AG04450 (cell line): ENCODE data around the gene GPS1. TPM values are rescaled to one million over a fixed set of nuclear protein-coding genes. Genes with fewer than 3 reads are reported as not detected.

ENCODE experiments used
- CTCF ChIA-PET: fragments of 300-600, 350-600 bp; formaldehyde crosslinking; extraction: SDS; loops from one replicate; lab custom pipeline; 2022; ENCODE audit warnings: antibody characterized with exemption, inconsistent platforms; lab: Charles Lee
- POLR2A ChIA-PET: fragments of 350-600 bp; formaldehyde crosslinking; extraction: SDS; loops from one replicate; lab custom pipeline; 2021; ENCODE audit warnings: antibody characterized with exemption, inconsistent platforms; lab: Yijun Ruan, JAX
- DNase-seq: peaks from one replicate; pipeline ENCODE4 v3.0.0-alpha.2; 2011; ENCODE audit warnings: low read depth, low spot score
- H3K27ac ChIP-seq: one replicate; pipeline ENCODE4 v1.5.1; 2012; ENCODE audit warnings: low read depth, low read length, control low read depth
- H3K27me3 ChIP-seq: one replicate; pipeline ENCODE4 v1.6.0; 2012; ENCODE audit warnings: low read length; ENCODE audit not compliant: control insufficient read depth, insufficient read depth
- H3K4me3 ChIP-seq: 2 replicates; pipeline ENCODE4 v1.5.1; 2011; ENCODE audit warnings: mild to moderate bottlenecking, low read depth, low read length, control low read depth
- H3K9me3 ChIP-seq: 2 replicates; pipeline ENCODE4 v1.5.1; 2012; ENCODE audit warnings: low read length; ENCODE audit not compliant: control insufficient read depth, insufficient read depth
- polyA plus RNA-seq: library from polyadenylated mRNA; depleted of rRNA; stranded (reverse); fragments of >200 nt; gene quantifications from 2 replicates; pipeline ENCODE4 v1.2.3, GENCODE V29; 2011
- TF ChIP-seq, protein P1 (sequence below): IDR thresholded peaks from 2 replicates; pipeline ENCODE4 v1.5.1; 2011; ENCODE audit warnings: low read depth, low read length, control low read depth, inconsistent platforms

Gene GPS1
- polyA plus RNA-seq, 1 experiment = 63.1 TPM

DNA sequence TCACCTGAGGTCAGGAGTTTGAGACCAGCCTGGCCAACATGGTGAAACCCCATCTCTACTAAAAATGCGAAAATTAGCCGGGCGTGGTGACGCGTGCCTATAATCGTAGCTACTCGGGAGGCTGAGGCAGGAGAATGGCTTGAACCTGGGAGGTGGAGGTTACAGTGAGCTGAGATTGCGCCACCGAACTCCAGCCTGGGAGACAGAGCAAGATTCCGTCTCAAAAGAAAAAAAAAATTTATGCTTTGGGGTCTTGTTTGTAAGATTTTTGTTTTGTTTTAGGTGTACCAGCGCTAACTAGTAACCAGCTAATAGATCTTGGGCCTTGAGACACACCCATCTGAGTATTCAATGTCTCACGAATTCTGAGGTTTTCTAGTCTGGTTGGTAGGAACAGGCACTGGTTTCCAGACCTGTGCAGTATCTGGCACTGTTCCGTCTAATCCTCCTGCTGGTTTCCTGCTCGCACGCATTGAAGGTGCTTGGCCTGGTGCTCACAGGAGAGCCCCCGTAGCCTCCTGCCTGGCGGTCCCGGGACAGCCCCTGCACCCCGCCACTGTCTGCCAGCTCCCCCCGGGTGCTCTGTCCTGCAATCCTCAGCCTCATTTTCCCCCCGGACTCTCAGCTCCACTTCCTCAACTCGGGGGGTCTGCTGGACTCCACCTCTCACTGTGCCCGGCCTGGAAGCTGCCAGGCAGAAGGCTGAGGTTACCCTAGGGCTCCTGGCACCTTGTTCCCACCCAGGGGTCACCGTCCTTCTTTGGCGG, 24.5 kb downstream of the GPS1 start:
- Histone ChIP-seq H3K4me3 (no peak overlapping the region), H3K9me3 (no peaks in the 10 kb centered on the region; the same call in 1 of the 2 replicates), H3K27me3 (no peaks in the 10 kb centered on the region), H3K27ac (no peak overlapping the region)
- DNase-seq = no peak
- TF ChIP-seq, protein P1, sequence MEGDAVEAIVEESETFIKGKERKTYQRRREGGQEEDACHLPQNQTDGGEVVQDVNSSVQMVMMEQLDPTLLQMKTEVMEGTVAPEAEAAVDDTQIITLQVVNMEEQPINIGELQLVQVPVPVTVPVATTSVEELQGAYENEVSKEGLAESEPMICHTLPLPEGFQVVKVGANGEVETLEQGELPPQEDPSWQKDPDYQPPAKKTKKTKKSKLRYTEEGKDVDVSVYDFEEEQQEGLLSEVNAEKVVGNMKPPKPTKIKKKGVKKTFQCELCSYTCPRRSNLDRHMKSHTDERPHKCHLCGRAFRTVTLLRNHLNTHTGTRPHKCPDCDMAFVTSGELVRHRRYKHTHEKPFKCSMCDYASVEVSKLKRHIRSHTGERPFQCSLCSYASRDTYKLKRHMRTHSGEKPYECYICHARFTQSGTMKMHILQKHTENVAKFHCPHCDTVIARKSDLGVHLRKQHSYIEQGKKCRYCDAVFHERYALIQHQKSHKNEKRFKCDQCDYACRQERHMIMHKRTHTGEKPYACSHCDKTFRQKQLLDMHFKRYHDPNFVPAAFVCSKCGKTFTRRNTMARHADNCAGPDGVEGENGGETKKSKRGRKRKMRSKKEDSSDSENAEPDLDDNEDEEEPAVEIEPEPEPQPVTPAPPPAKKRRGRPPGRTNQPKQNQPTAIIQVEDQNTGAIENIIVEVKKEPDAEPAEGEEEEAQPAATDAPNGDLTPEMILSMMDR = no peak
- ChIA-PET CTCF (no interaction called here), POLR2A (interaction anchor here (0.7 to 1.2 kb wide), 2 partner anchors 16 to 20 kb away, joined by 3 read pairs; no protein-coding TSS in a partner anchor)

DNA sequence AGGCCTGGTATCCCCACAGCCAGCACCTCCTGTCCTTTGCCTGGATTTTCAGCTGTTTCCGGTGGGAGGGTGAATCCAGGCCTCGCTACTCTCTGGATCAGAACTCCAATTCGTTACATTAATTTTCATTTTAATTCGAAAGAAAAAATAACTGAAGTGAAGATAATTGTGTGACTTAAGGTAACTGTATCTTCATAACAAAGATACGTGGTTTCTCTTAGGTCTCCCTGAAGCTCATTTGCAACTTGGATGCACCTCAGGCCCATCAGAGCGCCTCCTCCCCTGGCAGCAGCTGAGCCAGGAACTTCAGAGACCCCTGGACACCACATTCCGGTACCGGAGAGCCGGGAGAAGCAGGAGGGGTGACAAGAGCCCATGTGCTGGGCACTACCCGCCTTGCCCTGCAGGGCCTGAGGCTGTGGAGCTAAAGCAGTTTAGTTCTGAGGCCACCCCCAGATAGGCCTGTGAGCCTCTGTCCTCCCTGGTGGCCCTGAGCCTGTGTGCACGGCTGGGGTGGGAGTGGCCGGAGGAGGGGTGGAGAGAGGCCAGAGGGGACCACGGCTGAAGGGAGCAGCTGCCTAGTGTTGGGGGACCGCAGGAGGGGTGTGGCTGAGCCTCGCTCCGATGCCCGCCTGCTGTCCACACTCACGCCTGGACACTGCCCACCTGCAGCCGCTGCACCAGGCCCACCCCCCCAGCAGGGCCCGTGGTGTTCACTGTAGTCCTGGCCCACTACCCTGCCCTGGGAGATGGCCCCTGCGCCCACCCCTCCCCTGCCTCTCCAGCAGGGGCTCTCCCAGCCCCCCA, 25.3 kb downstream of the GPS1 start:
- DNase-seq = no peak
- Histone ChIP-seq H3K27ac (no peak overlapping the region), H3K27me3 (no peaks in the 10 kb centered on the region), H3K9me3 (no peaks in the 10 kb centered on the region; the same call in 1 of the 2 replicates), H3K4me3 (no peak overlapping the region)
- ChIA-PET CTCF (no interaction called here), POLR2A (interaction anchor here (1.2 kb wide), 1 partner anchor 17 kb away, joined by 3 read pairs; no protein-coding TSS in a partner anchor)
- TF ChIP-seq, protein P1 = no peak

DNA sequence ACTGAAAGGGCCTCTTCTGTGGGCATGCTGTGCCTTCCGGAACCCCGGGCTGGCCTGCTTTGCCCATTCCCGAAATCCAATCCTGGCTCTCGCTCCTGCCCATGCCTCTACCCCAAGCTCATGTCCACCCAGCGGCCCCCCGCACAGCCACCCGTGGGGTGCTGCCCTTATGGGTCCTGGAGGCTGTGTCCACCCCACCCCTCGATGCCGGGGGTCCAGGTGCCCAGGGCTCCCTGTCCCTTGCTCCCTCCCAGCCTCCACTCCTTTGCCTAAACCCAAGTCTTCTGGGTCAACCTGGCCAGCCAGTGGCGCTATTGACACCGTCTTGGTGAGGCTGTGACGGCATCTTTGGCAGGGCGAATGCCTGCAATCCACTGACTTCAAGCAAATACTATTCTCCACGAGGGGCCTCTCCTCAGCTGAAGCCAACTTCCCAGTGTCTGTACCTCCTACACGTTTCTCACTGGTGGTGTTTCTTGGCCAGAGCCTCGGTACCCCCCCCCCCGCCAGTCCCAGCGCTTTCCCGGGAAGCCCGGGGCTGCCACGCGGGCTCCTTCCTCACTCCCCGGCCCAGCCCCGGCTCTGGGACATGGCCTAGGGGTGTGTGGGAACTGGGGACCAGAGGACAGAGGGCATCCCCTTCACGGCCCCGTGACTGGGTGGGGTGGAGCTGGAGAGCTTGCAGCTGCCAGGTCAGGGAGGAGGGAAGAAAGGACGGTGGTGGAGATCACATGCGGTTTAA, 26.1 kb downstream of the GPS1 start:
- Histone ChIP-seq H3K27me3 (no peaks in the 10 kb centered on the region), H3K27ac (no peak overlapping the region), H3K9me3 (no peaks in the 10 kb centered on the region; the same call in 1 of the 2 replicates), H3K4me3 (no peak overlapping the region)
- TF ChIP-seq, protein P1 = no peak
- ChIA-PET POLR2A (interaction anchor here (1.2 kb wide), 1 partner anchor 17 kb away, joined by 3 read pairs; no protein-coding TSS in a partner anchor), CTCF (no interaction called here)
- DNase-seq = no peak

DNA sequence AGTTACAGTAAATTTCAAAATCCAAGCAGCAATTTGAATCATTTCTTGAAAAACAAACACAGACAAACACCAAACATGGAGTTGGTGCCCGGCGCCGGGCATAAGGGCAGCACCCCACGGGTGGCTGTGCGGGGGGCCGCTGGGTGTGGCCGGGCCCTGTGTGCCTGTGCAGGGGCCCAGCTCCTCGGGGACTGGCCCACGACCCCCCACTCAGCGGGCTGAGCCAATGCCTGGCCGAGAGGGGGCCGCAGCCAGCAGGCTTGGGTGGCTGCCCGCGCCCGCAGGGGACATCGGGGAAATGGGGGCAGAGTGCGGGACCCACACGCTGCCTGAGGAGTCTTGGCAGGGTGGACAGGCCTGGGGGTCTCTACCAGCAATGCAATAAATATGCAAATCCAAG, 26.7 kb downstream of the GPS1 start:
- TF ChIP-seq, protein P1 = no peak
- no peak for DNase-seq
- H3K4me3 ChIP-seq = no peak overlapping the region
- no peak overlapping the region for H3K27ac ChIP-seq
- ChIA-PET POLR2A (no interaction called here), CTCF (no interaction called here)
- H3K9me3 ChIP-seq = no peaks in the 10 kb centered on the region; the same call in 1 of the 2 replicates
- H3K27me3 ChIP-seq = no peaks in the 10 kb centered on the region
